ENCODE results near the gene ALG14. TPM values are rescaled to one million over a fixed set of nuclear protein-coding genes. Genes with fewer than 3 reads are reported as not detected.

The ALG14 gene
- total and polyA plus RNA-seq, 2 donors (not counting 1 experiment from before 2014, with no cell fraction given), result 3.5 to 3.8 TPM

GRCh38 chr1:95017775-95018174, 55.0 kb downstream of the ALG14 start:
- Histone ChIP-seq H2AFZ (ENCODE audit: low read length) (no peak overlapping the region), H3K36me3 (ENCODE audit: control insufficient read depth, insufficient read depth, low read length) (no peaks in the 10 kb centered on the region), H3K27ac (ENCODE audit: insufficient read depth, low read length) (no peak overlapping the region), H3K4me3 (replicated peaks in 1 of 4; ENCODE audit: control extremely low read depth in 1 of 4, insufficient read depth in 1 of 4, low read depth in 3 of 4, low read length in 4 of 4) (no peak overlapping the region), H4K20me1 (ENCODE audit: control insufficient read depth, extremely low read depth, insufficient read depth, low read length) (no peaks in the 10 kb centered on the region), H3K79me2 (ENCODE audit: control insufficient read depth, insufficient read depth, low read length) (no peaks in the 10 kb centered on the region), H3K9ac (ENCODE audit: insufficient read depth, low read length) (no peak overlapping the region), H3K4me2 (ENCODE audit: extremely low read depth, insufficient read depth, low read length) (no peak overlapping the region), H3K9me3 (ENCODE audit: control insufficient read depth, insufficient read depth, low read depth, low read length) (no peaks in the 10 kb centered on the region), H3K4me1 (ENCODE audit: control insufficient read depth, extremely low read depth, insufficient read depth, low read length) (peaks cover 16% of the 10 kb centered on the region), H3K27me3 (ENCODE audit: control insufficient read depth, insufficient read depth, low read length) (no peaks in the 10 kb centered on the region)
- TF ChIP-seq EZH2 (IDR thresholded peaks at IDR 0.05; ENCODE audit: low read length, missing control alignments) (no peak), CTCF (conservative IDR thresholded peaks at IDR 0.05 in 1 of 2, IDR thresholded peaks at IDR 0.05 in 1 of 2; ENCODE audit: low read depth in 1 of 2, low read length in 2 of 2) (no peak)
- peak in 1 of 2 donors; percentile 43 for DNase-seq (ENCODE audit: low read depth in 2 of 2)

GRCh38 chr1:95015076-95015475, 57.7 kb downstream of the ALG14 start:
- DNase-seq (ENCODE audit: low read depth in 2 of 2), result no peak
- no peaks in the 10 kb centered on the region for H3K9me3 ChIP-seq (ENCODE audit: control insufficient read depth, insufficient read depth, low read depth, low read length)
- no peak overlapping the region for H3K9ac ChIP-seq (ENCODE audit: insufficient read depth, low read length)
- no peaks in the 10 kb centered on the region for H3K27me3 ChIP-seq (ENCODE audit: control insufficient read depth, insufficient read depth, low read length)
- peaks cover 11% of the 10 kb centered on the region for H3K4me1 ChIP-seq (ENCODE audit: control insufficient read depth, extremely low read depth, insufficient read depth, low read length)
- H3K4me3 ChIP-seq (replicated peaks in 1 of 4; ENCODE audit: control extremely low read depth in 1 of 4, insufficient read depth in 1 of 4, low read depth in 3 of 4, low read length in 4 of 4), result no peak overlapping the region
- no peaks in the 10 kb centered on the region for H4K20me1 ChIP-seq (ENCODE audit: control insufficient read depth, extremely low read depth, insufficient read depth, low read length)
- H3K4me2 ChIP-seq (ENCODE audit: extremely low read depth, insufficient read depth, low read length), result no peak overlapping the region
- H3K27ac ChIP-seq (ENCODE audit: insufficient read depth, low read length), result no peak overlapping the region
- no peaks in the 10 kb centered on the region for H3K79me2 ChIP-seq (ENCODE audit: control insufficient read depth, insufficient read depth, low read length)
- H2AFZ ChIP-seq (ENCODE audit: low read length), result no peak overlapping the region
- TF ChIP-seq CTCF (conservative IDR thresholded peaks at IDR 0.05 in 1 of 2, IDR thresholded peaks at IDR 0.05 in 1 of 2; ENCODE audit: low read depth in 1 of 2, low read length in 2 of 2), result no peak
- TF ChIP-seq EZH2 (IDR thresholded peaks at IDR 0.05; ENCODE audit: low read length, missing control alignments), result no peak
- no peaks in the 10 kb centered on the region for H3K36me3 ChIP-seq (ENCODE audit: control insufficient read depth, insufficient read depth, low read length)

- peak in 1 of 2 donors; percentile 69 for DNase-seq (ENCODE audit: low read depth in 2 of 2)
- TF ChIP-seq CTCF (conservative IDR thresholded peaks at IDR 0.05 in 1 of 2, IDR thresholded peaks at IDR 0.05 in 1 of 2; ENCODE audit: low read depth in 1 of 2, low read length in 2 of 2) (no peak), EZH2 (IDR thresholded peaks at IDR 0.05; ENCODE audit: low read length, missing control alignments) (no peak)
- no peaks in the 10 kb centered on the region for H3K27me3 ChIP-seq (ENCODE audit: control insufficient read depth, insufficient read depth, low read length)
- no peaks in the 10 kb centered on the region for H3K36me3 ChIP-seq (ENCODE audit: control insufficient read depth, insufficient read depth, low read length)
- no peaks in the 10 kb centered on the region for H4K20me1 ChIP-seq (ENCODE audit: control insufficient read depth, extremely low read depth, insufficient read depth, low read length)
- H3K4me3 ChIP-seq (replicated peaks in 1 of 4; ENCODE audit: control extremely low read depth in 1 of 4, insufficient read depth in 1 of 4, low read depth in 3 of 4, low read length in 4 of 4), result no peak overlapping the region
- H3K27ac ChIP-seq (ENCODE audit: insufficient read depth, low read length), result no peak overlapping the region
- no peak overlapping the region for H2AFZ ChIP-seq (ENCODE audit: low read length)
- H3K9me3 ChIP-seq (ENCODE audit: control insufficient read depth, insufficient read depth, low read depth, low read length), result no peaks in the 10 kb centered on the region
- H3K4me2 ChIP-seq (ENCODE audit: extremely low read depth, insufficient read depth, low read length), result no peak overlapping the region
- H3K4me1 ChIP-seq (ENCODE audit: control insufficient read depth, extremely low read depth, insufficient read depth, low read length), result peaks cover 10% of the 10 kb centered on the region
- no peak overlapping the region for H3K9ac ChIP-seq (ENCODE audit: insufficient read depth, low read length)
- no peaks in the 10 kb centered on the region for H3K79me2 ChIP-seq (ENCODE audit: control insufficient read depth, insufficient read depth, low read length)
Measured at GRCh38 chr1:95013950-95014574, 58.7 kb downstream of the ALG14 start.
